ENCODE data around the gene GAK. TPM values are rescaled to one million over a fixed set of nuclear protein-coding genes. Genes with fewer than 3 reads are reported as not detected.

GAK gene
- total RNA-seq, 4 donors from 2014 or later = 64.8 to 73.9 (median 70.6) TPM

DNA sequence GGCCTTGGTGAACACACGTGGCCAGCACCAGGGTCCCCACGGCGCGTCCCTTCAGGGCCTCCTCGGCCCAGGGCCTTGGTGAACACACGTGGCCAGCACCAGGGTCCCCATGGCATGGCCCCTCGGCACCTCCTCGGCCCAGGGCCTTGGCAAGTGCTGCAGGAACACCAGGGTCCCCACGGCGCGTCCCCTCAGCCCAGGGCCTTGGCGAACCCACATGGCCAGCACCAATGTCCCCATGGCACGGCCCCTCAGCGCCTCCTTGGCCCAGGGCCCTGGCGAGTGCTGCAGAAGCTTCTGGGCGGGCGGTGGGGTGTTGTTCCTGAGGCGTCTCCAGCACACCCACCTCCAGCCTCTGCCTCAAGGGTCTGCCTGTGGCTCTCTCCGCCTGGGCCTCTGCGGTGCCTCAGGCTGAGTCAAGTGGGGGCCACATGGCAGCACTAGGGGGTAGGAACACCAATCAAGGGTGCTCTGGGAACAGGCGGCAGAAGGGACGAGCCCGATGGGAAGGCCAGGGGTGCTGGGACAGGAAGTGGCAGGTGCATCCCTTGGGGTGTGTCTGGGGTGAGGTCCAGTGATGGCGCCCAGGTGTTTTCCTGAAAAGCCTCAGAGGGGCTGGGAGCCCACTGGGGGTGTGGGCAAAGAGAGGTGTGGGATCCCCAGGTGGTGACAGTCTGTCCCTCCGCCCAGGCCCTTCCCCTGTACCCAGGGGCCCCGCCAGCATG is 64.4 kb downstream of the GAK start:
- Histone ChIP-seq H3K27ac (replicated peaks in 1 of 4) (no peak overlapping the region), H3K9me3 (no peaks in the 10 kb centered on the region), H3K27me3 (no peaks in the 10 kb centered on the region), H3K4me3 (no peak overlapping the region), H3K4me1 (no peaks in the 10 kb centered on the region), H3K36me3 (peaks cover 71 to 98% (median 94%) of the 10 kb centered on the region in 4 donors)
- TF ChIP-seq, protein P1, sequence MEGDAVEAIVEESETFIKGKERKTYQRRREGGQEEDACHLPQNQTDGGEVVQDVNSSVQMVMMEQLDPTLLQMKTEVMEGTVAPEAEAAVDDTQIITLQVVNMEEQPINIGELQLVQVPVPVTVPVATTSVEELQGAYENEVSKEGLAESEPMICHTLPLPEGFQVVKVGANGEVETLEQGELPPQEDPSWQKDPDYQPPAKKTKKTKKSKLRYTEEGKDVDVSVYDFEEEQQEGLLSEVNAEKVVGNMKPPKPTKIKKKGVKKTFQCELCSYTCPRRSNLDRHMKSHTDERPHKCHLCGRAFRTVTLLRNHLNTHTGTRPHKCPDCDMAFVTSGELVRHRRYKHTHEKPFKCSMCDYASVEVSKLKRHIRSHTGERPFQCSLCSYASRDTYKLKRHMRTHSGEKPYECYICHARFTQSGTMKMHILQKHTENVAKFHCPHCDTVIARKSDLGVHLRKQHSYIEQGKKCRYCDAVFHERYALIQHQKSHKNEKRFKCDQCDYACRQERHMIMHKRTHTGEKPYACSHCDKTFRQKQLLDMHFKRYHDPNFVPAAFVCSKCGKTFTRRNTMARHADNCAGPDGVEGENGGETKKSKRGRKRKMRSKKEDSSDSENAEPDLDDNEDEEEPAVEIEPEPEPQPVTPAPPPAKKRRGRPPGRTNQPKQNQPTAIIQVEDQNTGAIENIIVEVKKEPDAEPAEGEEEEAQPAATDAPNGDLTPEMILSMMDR (IDR thresholded peaks at IDR 0.05) = no peak
- TF ChIP-seq POLR2A (IDR thresholded peaks at IDR 0.05; ENCODE audit: low read depth) (no peak), POLR2AphosphoS5 (IDR thresholded peaks at IDR 0.05) (no peak), EP300 (IDR thresholded peaks at IDR 0.05) (no peak)
- DNase-seq (ENCODE audit: extremely low spot score) = no peak
- WGBS = 95% methylated on average over 16 of the region's 26 CpGs
- intact Hi-C loops (cut with DNase I) = no loop called here

DNA sequence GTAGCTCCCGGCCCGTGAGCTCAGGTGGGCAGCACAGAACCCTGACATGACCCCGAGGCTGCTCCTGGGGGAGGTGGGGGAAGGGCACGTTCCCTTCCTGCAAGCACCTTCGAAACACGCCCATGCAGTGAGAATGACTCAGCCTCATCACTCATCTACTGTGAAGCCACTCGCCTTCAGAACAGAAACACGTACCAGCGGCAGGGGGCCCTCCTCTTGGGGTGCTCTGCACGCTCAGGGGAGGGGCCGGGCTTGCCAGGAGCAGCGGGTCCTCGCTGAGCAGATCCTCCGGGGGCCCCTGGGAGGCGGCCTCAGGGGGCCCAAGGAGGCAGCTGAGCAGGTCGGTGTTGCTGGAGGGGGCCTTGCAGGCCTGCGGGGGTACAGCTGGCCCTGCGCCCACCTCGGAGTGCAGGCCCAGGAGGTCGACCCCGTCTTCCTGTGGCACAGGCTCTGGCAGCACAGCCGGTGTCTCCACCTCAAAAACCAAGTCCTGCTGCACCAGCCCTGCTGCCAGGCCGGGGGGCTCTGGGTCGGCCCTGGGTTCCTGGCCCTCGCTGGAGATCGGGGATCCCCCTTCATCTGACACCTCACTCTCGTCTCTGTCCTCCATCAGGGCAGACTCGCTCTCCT is 65.2 kb downstream of the GAK start:
- no peak overlapping the region for H3K4me3 ChIP-seq
- peaks cover 68 to 98% (median 93%) of the 10 kb centered on the region in 4 donors for H3K36me3 ChIP-seq
- no peaks in the 10 kb centered on the region for H3K9me3 ChIP-seq
- TF ChIP-seq, protein P1 (IDR thresholded peaks at IDR 0.05) = no peak
- TF ChIP-seq POLR2AphosphoS5 (IDR thresholded peaks at IDR 0.05) (no peak), EP300 (IDR thresholded peaks at IDR 0.05) (no peak), POLR2A (IDR thresholded peaks at IDR 0.05; ENCODE audit: low read depth) (no peak)
- intact Hi-C loops (cut with DNase I) = no loop called here
- H3K4me1 ChIP-seq = no peaks in the 10 kb centered on the region
- WGBS = 84% methylated on average over 9 of the region's 28 CpGs
- no peak for DNase-seq (ENCODE audit: extremely low spot score)
- no peak overlapping the region for H3K27ac ChIP-seq (replicated peaks in 1 of 4)
- H3K27me3 ChIP-seq = no peaks in the 10 kb centered on the region

- Histone ChIP-seq H3K36me3 (peaks cover 68 to 98% (median 96%) of the 10 kb centered on the region in 4 donors), H3K27me3 (no peaks in the 10 kb centered on the region), H3K9me3 (no peaks in the 10 kb centered on the region), H3K4me3 (no peak overlapping the region), H3K4me1 (no peaks in the 10 kb centered on the region), H3K27ac (replicated peaks in 1 of 4) (no peak overlapping the region)
- 96% methylated on average over 18 of the region's 24 CpGs for WGBS
- TF ChIP-seq EP300 (IDR thresholded peaks at IDR 0.05) = no peak
- TF ChIP-seq, protein P1 (IDR thresholded peaks at IDR 0.05) = no peak
- no peak for TF ChIP-seq POLR2A (IDR thresholded peaks at IDR 0.05; ENCODE audit: low read depth)
- TF ChIP-seq POLR2AphosphoS5 (IDR thresholded peaks at IDR 0.05) = no peak
- intact Hi-C loops (cut with DNase I) = no loop called here
- no peak for DNase-seq (ENCODE audit: extremely low spot score)
Measured at GRCh38 chr4:866068-866760, 65.9 kb downstream of the GAK start.

DNA sequence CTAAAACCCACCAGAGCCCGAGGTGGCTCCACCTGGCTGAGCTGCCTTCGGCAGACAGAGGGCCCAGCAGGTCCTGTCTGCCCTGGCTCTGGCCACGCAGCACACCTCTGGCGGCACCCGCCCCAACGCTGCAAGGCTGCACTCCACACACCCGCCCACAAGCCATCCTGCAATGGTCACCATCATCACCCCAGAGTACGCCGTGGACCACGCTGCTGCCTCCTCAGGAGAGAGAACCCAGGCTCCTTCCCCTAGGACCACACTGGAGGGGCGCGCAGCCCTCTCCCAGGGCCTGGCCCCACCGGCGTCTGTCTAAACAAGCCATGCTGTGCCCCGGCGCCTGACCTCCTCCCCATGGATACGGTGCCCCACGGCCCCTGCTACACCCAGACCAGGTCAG is 66.5 kb downstream of the GAK start:
- intact Hi-C loops (cut with DNase I) = no loop called here
- Histone ChIP-seq H3K36me3 (peaks cover 64 to 98% (median 97%) of the 10 kb centered on the region in 4 donors), H3K9me3 (no peaks in the 10 kb centered on the region), H3K27me3 (no peaks in the 10 kb centered on the region), H3K27ac (replicated peaks in 1 of 4) (no peak overlapping the region), H3K4me3 (no peak overlapping the region), H3K4me1 (no peaks in the 10 kb centered on the region)
- TF ChIP-seq, protein P1 (IDR thresholded peaks at IDR 0.05) = no peak
- TF ChIP-seq EP300 (IDR thresholded peaks at IDR 0.05) (no peak), POLR2A (IDR thresholded peaks at IDR 0.05; ENCODE audit: low read depth) (no peak), POLR2AphosphoS5 (IDR thresholded peaks at IDR 0.05) (no peak)
- DNase-seq (ENCODE audit: extremely low spot score) = no peak
- 95% methylated on average over 14 of the region's 18 CpGs for WGBS

Measured in esophagus muscularis mucosa (tissue), 4 donors.